Measurements from ENCODE around the gene CSNK2A2.

CSNK2A2 gene

DNA sequence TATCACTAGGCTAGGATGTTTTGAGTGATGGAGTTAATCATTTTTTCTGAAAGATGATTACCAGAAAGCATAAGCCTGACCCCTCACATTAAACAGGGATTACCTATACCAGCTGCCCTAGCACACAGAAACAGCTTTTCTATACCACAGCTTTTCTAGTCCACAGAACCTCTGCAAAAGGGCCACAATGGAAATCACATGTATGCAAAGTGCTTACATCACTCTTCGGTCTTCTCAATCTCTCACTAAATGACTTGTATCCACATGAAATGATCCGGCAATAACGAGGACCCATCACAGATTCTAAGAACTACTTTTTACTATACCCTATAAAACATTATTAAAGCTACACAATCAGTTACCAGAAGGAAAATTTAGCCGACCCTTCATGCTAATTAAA, 2.6 kb downstream of the CSNK2A2 start:
- no peak overlapping the region for H3K4me3 ChIP-seq (ENCODE audit: low read depth, low read length)
- no peak for DNase-seq (ENCODE audit: low read depth, low spot score)
- in situ Hi-C loops (cut with HindIII; ENCODE audit: low sequenced_read_pairs), result no loop called here
- TF ChIP-seq, protein P1, sequence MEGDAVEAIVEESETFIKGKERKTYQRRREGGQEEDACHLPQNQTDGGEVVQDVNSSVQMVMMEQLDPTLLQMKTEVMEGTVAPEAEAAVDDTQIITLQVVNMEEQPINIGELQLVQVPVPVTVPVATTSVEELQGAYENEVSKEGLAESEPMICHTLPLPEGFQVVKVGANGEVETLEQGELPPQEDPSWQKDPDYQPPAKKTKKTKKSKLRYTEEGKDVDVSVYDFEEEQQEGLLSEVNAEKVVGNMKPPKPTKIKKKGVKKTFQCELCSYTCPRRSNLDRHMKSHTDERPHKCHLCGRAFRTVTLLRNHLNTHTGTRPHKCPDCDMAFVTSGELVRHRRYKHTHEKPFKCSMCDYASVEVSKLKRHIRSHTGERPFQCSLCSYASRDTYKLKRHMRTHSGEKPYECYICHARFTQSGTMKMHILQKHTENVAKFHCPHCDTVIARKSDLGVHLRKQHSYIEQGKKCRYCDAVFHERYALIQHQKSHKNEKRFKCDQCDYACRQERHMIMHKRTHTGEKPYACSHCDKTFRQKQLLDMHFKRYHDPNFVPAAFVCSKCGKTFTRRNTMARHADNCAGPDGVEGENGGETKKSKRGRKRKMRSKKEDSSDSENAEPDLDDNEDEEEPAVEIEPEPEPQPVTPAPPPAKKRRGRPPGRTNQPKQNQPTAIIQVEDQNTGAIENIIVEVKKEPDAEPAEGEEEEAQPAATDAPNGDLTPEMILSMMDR (IDR thresholded peaks at IDR 0.05; ENCODE audit: low read depth, low read length), result no peak

DNA sequence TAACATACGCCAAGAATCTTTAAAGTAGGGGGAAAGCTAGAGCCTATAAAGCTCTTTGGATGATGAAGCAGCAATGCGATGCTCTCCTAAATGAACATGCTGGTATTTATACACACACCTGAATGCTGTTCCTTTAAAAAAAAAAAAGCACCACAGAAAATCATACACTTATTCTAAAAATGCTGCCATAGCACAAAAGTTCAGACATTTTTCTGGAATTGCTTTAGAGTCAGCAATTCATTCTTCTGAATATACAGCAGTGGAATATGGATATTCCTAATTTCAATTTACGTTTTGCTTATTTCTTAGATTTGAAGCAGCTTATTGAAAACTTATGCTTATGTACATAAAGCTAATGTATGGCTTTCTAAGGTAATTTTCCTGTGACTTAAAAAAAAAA, 3.1 kb downstream of the CSNK2A2 start:
- DNase-seq (ENCODE audit: low read depth, low spot score), result no peak
- H3K4me3 ChIP-seq (ENCODE audit: low read depth, low read length), result no peak overlapping the region
- in situ Hi-C loops (cut with HindIII; ENCODE audit: low sequenced_read_pairs), result no loop called here
- TF ChIP-seq, protein P1 (IDR thresholded peaks at IDR 0.05; ENCODE audit: low read depth, low read length), result no peak

DNA sequence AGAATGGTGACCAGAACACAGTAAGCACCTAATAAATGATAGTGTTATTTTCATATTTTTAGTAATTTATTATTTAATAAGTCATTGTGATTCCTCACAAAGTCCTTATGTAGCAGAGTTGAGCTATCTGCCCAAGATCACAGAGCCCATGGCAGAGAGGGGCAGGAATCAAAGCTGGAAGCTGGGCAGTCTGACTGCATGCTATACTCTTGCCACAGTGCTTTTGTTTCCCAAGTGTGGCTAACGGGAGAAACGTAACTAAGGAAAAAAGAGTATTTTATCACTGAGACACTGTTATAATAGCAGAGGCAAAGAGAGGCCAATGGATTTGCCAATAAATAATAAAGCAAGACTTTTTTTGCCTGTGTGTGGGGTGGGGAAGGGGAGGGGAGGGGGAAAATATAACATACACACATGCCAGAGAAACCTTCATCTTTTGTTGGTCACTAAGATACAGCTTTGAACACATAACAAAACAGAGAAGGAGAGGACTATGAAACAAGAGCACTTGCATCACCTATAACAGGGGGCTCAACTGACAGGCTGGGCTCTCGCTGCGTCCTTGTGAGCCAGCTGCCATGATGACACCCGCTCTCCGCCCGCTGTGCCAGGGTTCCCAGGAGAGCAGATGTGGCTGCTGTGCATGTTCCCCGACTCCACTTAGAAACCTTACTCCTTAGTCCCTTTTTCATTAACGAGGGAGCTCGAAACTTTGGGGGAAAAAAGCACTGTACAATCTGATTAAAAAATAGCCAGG, 10.1 kb downstream of the CSNK2A2 start:
- no peak overlapping the region for H3K4me3 ChIP-seq (ENCODE audit: low read depth, low read length)
- in situ Hi-C loops (cut with HindIII; ENCODE audit: low sequenced_read_pairs), result no loop called here
- TF ChIP-seq, protein P1 (IDR thresholded peaks at IDR 0.05; ENCODE audit: low read depth, low read length), result no peak
- DNase-seq (ENCODE audit: low read depth, low spot score), result peak; percentile 3

DNA sequence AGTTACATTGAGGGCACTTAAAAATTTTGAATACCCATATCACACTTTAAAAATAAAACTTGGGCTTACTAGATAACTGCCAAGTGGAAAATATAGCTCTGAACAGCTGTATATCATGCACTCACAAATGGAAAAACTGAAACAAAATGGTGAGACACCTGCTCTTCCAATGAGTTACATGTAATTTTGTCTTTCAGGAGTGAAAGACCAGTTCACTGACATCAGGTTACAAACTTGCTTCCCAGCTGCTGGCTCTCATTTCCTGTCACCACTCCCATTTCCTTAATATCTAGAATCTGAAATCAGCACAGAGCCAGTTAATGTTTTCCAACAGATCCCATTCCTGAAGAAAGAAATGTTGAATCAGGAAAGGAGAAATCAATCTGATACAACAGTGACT, 10.8 kb downstream of the CSNK2A2 start:
- no peak overlapping the region for H3K4me3 ChIP-seq (ENCODE audit: low read depth, low read length)
- in situ Hi-C loops (cut with HindIII; ENCODE audit: low sequenced_read_pairs), result no loop called here
- TF ChIP-seq, protein P1 (IDR thresholded peaks at IDR 0.05; ENCODE audit: low read depth, low read length), result no peak
- peak; percentile 1 for DNase-seq (ENCODE audit: low read depth, low spot score)

DNA sequence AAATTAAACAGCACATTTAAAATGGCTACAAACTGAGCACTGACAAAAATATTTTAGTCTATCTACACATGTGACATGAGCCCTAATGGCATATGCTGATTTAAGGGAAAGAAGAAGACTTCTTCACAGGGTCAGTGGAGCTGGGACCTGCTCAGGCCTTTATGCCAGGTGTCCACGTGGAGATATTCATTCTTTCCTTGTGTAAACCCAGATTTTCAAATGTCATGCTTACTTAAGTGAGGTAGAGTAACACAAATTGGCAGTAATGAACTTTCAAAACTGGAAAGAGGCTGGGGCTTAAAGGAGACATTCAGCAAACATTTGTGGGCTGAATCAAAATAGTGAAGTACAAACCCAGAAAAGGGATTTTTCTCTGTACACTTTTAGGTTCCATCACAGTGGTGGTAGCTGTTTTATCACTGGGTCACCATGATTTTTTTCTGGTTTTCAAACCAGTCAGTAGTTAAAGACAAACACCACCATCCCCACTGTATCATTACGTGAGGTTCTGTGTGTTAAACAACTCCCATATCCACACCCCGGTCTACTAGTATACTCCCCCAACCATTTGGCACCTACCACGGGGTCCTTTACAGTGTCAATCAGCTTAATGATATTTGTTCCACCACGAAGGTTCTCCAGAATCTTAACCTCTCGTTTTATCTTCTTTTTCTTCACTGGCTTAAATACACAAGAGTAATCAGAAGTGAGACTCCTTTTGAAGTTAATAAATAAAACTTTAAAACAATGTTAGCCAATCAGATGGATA, 11.5 kb downstream of the CSNK2A2 start:
- TF ChIP-seq, protein P1 (IDR thresholded peaks at IDR 0.05; ENCODE audit: low read depth, low read length), result no peak
- no peak for DNase-seq (ENCODE audit: low read depth, low spot score)
- no peak overlapping the region for H3K4me3 ChIP-seq (ENCODE audit: low read depth, low read length)
- in situ Hi-C loops (cut with HindIII; ENCODE audit: low sequenced_read_pairs), result no loop called here

DNA sequence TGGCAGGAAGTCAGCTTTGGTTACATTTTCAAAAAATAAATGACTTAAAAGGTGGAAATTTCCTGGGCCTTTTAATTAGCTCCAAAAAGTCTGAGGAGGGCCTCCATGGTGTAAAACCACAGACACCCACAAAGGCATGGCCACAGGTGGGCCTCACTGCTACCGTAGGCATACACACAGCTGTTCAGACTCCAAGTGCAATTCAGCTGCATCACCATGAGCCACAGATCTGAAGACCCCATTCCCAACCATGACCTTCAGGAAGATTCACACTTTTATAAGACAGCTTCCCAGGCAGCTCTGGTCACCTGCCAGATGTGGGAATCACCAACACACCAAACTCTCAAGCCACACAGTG, 20.6 kb downstream of the CSNK2A2 start:
- in situ Hi-C loops (cut with HindIII; ENCODE audit: low sequenced_read_pairs), result no loop called here
- TF ChIP-seq, protein P1 (IDR thresholded peaks at IDR 0.05; ENCODE audit: low read depth, low read length), result no peak
- DNase-seq (ENCODE audit: low read depth, low spot score), result no peak
- no peak overlapping the region for H3K4me3 ChIP-seq (ENCODE audit: low read depth, low read length)
